Measurements from ENCODE around the gene ENTPD7.
A peak's percentile ranks its signal among the peaks of the same experiment; 100 is the strongest.
"Not testable (repeated sequence)": the region's sequence is repeated elsewhere in the genome, so short reads cannot be mapped to it uniquely, and the experiment has no call there.

The ENTPD7 gene, protein sequence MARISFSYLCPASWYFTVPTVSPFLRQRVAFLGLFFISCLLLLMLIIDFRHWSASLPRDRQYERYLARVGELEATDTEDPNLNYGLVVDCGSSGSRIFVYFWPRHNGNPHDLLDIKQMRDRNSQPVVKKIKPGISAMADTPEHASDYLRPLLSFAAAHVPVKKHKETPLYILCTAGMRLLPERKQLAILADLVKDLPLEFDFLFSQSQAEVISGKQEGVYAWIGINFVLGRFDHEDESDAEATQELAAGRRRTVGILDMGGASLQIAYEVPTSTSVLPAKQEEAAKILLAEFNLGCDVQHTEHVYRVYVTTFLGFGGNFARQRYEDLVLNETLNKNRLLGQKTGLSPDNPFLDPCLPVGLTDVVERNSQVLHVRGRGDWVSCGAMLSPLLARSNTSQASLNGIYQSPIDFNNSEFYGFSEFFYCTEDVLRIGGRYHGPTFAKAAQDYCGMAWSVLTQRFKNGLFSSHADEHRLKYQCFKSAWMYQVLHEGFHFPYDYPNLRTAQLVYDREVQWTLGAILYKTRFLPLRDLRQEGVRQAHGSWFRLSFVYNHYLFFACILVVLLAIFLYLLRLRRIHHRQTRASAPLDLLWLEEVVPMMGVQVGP

DNA sequence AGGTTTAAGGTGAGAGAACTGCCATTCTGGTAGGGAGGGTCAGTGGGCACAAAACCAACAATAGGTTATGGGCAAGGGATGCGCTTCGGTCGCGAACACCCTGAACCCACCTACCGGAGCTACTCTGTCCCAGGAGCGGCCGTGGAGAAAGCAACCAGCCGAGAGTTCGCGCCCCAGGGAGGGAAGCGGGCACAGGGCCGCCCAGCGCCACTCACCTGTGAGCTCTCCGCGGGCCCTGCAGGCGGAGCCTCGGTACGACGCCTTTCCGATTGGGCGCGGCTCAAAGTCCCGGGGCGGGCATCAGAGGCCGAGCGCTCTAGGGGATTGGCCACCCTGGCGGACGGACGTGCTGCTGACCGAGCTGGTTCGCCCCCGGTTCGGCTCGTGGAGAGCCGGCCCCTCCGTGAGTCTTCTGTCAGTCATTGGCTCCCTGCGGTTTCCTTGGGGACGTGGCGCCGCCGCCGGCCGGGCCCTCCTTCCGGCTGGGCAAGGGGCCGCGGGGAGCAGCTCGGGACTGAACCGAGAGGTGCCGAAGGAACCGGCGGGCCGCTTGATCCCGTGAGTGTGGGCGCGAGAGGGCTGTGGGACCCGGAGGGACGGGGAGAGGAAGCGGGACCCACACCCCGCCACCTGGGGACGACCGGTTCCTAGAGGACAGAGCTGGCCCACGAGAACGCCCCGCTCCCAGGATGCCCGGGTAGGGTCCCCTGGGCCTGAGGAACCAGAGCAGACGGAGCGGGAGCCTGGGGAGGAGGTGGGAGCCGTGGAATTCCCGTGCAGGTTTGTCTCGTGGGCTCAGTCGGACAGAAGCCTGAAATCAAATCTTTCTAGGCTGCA, at the start of gene ENTPD7:
Gene ENTPD7 (plus strand): TSS at position 479 of the 837 bp plus-strand sequence. CDS start 448 bp downstream, outside the sequence.
- DNase-seq = peak; percentile 96

DNA sequence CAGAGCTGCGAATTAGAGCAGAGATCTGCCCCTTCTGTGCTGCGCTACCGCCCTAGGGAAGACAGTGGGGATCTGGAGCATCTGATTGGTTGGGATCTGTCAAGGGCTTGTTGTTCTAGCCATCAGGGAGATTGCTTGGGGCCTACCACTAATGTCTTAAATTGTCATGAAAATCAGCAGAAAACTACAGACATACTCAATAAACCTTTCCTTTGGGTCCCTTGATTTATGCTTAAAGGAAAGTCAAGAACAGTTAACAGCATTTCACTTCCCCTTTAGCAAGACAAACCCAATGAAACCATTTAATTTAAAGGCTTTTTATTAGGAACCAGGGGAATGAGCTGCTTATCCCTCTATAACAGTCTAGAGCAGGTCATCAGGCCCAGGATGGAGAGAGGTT, 49.1 kb upstream of the ENTPD7 start:
- DNase-seq = no peak

DNA sequence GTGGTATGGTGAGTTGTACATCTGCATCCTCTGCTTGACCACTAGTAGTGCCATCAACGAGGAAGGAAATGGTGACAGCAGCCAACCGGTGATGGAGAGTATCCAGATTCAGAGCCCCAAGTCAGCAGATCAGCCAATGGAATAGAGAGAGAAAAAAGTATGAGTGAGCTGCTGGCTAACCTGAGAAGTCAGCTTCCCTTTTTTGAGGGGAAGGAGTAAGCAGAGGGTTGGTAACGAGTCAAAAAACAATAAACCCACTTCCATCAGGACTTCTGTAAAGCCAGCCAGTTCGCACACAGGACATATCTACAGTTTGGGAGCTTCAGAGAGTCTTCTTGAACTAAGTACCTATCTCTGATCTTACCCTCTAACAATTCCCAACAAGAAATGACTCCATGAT, 48.0 kb upstream of the ENTPD7 start:
- DNase-seq = no peak

DNA sequence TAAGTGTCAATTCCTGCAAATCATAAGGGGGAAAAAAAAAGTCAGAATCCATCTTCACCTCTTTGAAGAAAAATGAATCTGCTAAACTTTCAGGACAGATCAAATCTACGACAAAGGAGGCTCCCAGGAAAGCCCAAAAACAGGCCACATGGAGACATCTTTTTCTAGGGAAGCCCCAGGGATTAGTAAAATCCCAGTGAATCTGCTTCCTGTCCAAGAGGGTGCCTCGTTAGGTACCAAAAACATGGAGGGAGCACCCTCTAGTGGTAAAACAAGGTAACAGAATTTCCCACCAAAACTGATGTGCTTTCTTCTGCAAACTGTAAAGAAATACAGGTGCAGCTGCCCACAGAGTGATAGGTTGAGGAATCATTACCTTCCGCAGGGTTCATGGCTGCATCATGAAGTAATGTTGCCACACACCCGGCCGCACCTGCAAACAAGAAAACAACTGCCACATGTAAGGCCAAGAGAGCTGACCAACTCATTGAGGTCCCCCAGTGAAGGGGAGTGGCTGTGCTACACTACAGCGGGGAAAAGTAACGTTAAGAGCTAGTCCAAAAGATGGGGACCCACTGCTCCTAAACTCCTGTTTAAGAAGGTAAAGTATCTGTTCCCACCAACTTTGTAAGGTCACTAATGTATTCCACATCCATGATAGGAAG, 47.0 kb upstream of the ENTPD7 start:
- peak; percentile 62 for DNase-seq

DNA sequence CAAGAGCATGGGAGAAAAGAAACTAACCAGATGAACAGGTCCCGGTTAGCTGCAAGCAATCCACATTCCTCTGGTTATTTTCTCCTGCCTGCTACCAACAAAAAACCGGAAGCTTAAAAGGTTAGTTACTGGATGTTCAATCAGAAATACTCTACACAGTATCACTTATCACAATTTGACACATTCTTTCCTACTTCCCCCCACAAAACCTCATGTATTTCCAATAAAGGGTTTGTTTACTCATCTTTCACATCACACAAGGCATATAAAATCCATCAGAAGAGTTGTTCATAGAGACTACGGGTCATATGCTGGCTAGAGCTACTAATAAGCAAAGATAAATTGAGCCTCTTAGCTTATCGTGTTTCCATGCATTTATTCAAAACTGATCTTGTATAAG, 43.9 kb upstream of the ENTPD7 start:
- DNase-seq = no peak

DNA sequence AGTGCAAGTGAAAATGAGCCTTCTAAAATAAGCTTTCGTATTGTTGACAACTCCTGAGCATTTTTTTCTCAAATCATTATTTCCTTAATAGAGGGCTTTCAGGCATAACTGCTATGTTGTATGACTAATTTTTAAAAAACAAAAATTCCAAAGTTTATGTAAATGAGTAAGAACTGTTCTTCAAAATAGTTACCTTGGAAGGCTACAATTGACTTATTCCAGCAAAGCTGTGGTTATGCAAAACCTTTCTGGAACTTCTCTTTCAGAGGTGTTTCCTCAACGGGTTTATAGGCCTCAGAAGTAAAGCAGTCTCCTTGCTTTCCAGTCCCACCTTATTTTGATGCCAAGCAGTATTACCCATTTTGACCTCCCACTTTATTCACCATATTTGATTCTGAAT, 41.6 kb upstream of the ENTPD7 start:
- DNase-seq = no peak

DNA sequence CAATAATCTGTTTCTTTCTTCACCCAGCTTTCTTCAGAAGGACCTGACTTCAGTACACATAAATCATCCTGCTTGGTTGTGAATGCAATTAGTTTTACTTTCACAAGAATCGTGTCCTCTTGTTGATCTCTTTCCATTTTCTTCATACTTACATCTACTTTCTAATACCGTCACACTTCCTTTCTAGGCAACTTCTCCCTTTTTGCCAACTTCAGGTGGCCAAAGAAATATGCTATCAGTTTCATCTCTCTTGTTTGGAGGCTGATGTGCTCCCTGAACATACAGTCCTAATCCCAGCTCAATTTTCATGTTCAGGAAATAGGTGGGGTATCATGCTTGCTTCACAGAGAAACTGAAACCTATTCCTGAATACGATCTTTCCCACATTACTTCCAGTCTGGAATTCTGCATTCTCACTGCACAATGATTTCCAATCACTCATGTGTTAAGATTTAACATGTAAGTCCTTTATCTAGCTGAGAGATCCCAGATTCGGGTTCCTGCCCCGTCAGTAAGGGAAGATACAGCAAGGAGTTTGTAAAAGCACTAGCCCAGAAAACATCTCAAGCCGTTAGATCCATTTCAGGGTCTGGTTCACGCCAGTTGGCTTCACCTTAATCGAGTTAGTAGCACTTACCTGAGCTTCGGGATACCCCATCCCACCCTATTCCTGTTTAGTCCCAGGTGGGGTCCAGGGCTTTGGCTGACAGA, 40.1 kb upstream of the ENTPD7 start:
- DNase-seq = peak; percentile 27

DNA sequence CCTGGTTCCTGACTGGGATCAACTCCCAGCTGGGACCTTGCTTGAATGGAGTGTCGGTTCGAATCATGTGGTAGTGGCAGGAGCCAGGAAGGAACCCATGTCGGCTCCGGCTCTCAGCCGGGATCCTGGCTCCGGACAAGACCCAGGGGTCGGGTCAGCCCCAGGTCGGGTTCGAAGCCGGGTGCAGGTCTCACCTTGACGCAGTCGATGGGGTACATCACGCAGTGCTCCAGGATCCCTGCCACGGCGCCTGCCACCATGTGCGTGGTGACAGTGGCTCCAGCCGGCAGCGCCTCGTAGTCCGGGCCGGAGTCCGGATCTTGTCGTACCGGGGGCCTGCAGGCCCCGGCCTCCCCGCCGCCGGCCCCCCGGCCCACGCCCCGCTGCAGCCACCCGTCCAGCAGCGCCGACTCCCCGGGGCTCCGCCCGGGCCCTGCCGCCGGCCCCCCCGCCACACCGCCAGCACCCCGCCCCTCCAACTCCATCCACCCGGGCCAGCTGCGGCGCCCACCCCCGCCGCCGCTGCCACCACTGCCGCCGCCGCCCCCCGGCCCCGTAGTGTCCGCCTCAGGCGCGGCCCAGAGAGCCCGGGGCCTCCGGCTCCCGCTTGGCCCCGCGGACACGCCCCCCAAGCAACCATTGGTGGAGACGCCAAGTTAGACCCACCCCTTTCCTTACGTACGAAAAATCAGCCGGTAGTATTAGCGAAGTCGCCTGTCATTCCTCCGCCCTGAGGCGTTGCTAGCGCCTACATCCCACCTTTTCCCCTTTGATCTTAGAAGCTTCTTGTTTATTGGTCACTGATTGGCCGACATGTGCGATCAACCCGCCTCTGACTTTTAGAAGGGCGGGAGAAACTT, 39.2 kb upstream of the ENTPD7 start, which contains the start of gene SLC25A28:
Gene SLC25A28 (minus strand): TSS at position 589 of the 860 bp plus-strand sequence. CDS start 104 bp downstream, at position 485.
- DNase-seq = peak; percentile 98

DNA sequence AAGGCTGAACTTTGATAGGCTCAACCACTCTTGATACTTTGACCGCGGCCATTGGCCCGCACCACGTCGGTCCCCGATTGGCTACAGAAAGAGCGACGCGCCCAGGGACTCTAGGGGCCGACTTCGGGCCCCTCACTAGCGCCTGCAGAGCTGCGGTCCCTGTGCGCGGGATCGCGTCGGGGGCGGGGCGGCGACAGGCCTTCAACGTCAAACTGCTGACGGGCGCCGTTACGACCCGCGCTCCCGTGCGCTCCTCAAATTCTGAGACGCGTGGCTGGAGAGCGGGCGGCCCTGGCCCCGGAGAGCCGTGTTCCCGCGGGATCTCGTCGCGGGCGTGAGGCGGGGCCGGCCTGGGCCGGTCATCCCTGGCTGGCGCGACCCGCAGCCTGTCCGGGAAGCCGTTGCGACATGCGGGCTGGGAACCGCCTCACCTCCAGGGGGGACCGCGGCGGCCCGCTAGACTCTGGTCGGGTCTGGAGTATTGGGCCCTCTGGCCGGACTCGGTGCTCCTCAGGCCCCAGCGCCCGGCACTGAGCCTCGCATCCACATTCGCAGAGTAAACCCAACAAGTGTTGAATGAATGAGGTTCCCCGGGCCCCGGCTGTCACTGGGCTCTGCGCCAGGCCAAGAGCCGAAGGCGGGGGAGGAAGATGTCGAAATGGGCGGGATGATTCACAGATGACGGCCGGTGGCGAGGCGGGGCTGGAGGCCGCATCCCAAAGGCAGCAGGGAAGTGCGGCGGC, 38.4 kb upstream of the ENTPD7 start:
- DNase-seq = peak; percentile 86

DNA sequence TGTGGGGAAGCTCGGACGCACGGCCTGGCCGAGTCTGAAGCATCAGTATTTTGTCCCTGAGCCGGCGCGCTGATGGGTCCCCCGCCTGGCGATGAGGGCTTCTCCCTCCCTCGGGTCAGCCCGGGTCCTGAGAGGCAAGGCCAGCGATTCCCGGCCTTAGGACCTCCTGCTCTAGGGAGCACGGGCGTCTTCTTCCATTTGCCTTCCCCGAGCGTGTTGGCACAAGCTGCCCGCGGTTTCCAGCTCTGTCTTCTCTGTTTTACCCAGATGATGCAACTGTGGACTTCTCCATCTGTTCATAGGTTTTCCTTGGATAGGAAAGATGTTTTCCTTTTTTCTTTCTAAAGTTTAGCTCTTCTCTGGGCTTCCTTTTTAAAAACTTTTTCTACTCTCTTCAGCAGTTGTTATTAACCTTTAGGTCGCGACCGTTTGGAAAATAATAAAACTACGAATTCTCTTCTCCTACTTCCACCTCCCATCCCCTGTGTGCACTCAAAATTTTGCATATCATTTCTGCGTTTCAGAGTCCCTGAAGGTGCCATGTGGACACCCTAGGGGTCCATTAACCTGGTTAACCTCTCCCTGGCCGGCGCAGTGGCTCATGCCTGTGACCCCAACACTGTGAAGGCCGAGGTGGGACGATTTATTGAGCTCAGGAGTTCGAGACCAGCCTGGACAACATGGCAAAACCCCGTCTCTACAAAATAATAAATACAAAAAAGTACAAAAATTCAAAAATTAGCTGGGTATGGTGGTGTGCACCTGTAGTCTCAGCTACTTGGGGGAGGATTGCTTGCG, 37.7 kb upstream of the ENTPD7 start:
- DNase-seq = no peak

DNA sequence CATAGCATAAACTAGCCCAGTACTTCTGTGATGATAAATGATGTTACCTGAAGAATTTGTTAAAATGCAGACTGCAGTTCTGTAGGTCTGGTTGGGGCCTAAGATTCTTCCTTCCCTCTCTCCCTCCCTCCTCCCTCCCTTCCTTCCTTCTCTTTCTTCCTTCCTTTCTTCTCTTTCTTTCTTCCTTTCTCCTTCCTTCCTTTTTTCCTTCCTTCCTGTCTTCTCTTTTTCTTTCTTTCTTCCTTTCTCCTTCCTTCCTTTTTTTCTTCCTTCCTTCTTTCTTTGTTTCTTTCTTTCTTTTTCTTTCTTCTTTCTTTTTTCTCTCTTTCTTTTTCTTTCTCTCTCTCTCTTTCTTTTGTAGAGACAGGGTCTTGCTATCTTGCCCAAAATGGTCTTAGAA, 35.4 kb upstream of the ENTPD7 start:
- no peak for DNase-seq

DNA sequence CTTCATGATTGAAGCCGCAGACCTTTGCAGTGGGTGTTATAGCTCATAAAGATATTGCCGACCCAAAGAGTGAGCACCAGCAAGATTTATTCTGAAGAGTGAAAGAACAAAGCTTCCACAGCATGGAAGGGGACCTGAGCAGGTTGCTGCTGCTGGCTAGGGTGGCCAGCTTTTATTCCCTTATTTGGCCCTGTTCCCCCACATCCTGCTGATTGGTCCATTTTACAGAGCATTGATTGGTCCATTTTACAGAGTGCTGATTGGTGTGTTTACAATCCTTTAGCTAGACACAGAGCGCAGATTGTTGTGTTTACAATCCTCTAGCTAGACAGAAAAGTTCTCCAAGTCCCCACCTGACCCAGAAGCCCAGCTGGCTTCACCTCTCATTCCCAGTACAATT, 34.2 kb upstream of the ENTPD7 start:
- DNase-seq = not testable (repeated sequence)

DNA sequence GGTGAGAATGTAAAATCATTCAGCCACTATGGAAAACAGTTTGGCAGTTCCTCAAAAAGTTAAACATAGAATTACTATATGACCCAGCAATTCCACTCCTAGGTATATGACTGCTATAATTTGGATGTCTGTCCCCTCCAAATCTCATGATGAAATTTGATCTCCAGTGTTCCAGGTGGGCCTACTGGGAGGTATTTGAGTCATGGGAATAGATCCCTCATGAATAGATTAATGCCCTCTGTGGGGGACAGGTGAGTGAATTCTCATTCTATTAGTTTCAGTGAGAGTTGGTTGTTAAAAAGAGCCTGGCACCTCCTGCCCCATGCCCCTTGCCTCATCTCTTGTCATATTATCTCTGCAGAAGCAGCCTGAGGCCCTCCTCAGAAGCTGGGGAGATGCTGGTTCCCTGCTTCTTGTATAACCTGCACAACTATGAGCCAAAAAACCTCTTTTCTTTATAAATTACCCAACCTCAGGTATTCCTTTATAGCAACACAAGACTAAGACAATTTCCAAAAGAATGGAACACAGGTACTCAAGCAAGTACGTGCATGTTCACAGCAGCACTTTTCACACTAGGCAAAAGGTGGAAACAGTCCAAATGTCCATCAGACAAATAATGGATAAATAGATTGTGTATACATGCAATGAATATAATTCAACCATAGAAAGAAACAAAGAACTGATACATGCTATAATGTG, 30.2 kb upstream of the ENTPD7 start:
- DNase-seq = no peak

DNA sequence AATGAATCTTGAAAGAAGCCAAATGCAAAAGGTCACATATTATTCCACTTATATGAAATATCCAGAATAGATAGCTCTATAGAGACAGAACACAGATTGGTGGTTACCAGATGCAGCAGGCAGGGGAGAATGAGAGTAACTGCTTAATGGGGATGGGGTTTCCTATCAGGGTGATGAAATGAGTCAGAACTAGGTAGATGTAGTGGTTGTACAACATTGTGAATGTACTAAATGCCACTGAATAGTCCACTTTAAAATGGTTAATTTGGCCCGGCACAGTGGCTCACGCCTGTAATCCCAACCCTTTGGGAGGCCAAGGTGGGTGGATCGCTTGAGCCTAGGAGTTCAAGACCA, 29.7 kb upstream of the ENTPD7 start:
- DNase-seq = no peak

DNA sequence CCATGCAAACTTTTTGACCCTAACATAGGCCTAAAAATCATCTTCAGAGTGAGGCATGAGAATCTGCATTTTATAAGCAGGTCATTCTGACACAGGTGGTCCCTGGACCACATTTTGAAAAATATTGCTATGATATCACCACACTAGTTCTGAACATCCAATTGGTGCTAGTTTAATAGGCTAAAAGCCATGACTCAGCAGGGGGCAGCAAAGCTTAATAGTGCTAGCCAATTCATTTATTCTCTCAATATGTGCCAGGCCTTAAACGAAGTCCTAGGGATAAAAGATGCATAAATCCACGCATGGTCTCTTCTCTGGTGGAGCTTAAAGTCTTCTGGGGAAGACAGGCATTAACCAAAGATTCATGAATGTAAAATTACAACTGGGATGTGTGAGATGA, 28.9 kb upstream of the ENTPD7 start:
- DNase-seq = no peak

DNA sequence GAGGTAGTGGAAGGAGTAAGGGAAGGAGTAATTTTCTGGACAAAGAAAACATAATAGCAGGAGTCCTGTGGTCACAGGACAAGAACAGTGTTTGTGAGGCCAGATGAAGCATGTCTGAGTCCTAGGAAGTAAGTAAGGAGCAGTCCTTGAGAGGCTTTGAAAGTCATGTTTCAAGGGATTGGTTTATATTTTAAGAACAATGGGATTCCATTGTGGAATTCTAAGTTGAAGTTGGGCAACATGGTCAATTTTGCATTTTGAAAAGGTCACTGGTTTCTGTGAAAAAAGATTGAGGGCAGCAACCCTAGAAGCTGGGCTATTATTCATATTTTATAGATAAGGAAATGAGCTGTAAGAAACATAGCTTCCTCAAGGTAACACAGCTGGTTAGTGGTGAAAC, 28.3 kb upstream of the ENTPD7 start:
- DNase-seq = no peak

DNA sequence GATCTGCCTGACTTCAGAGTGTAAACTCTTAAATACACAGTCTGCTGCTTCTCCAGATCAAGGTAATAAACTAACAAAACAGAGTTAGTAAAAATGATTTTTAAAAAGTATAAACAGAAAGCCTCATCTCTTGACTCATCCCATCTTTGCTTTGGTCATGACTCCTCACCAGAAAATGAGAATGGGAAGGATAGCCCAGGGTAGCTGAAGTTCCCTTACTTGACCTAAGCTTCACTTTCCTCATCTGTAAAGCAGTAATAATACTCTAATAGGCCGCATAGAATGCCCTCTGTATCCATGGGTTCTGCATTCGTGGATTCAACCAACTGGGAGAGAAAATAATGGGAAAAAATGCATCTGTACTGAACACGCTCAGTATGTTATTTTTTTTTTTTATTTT, 27.8 kb upstream of the ENTPD7 start:
- DNase-seq = no peak

DNA sequence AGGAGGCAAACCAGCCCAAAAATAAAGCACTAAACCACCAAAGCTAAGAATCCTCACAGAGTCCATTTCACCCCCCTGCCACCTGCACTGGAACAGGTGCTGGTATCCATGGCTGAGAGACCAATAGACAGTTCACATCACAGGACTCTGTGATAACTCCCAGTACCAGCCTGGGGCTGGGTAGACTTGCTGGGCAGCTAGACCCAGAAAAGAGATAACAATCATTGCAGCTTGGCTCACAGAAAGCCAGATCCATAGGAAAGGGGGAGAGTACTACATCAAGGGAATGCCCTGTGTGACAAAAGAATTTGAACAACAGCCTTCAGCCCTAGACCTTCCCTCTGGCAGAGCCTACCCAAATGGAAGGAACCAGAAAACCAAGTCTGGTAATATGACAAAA, 25.5 kb upstream of the ENTPD7 start:
- DNase-seq = no peak

DNA sequence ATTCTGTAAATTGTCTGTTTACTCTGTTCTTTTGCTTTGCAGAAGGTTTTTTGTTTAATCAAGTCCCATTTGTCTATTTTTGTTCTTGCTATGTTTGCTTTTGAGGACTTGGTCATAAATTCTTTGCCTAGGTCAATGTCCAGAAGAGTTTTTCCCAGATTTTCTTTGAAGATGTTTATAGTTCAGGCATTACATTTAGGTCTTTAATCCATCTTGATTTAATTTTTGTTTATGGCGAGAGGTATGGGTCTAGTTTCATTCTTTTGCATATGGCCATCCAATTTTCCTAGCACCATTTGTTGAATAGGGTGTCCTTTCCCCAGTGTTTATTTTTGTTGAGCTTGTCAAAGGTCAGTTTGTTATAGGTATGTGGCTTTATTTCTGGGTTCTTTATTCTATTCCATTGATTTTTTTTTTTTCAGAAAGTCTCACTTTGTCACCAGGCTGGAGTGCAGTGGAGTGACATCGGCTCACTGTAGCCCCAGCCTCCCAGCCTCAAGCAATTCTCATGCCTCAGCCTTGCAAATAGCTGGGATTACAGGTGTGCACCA, 11.6 kb upstream of the ENTPD7 start:
- no peak for DNase-seq

All from NCI-H69 (cell line).